Activated CD8-positive, alpha-beta memory T cell treated with anti-CD3 and anti-CD28 coated beads for 36 hours (primary cell): ENCODE data around the gene NRXN3. TPM values are rescaled to one million over a fixed set of nuclear protein-coding genes. Genes with fewer than 3 reads are reported as not detected.

Source experiments
- CTCF ChIA-PET: fragments of 350-600 bp; sonication (Branson Sonifier 250); formaldehyde crosslinking; loops from one replicate; lab custom pipeline; 2021; ENCODE audit warnings: antibody characterized with exemption; lab: Charles Lee
- POLR2A ChIA-PET: fragments of 350-600 bp; sonication (Branson Sonifier 250); formaldehyde crosslinking; loops from one replicate; lab custom pipeline; 2021; ENCODE audit warnings: antibody characterized with exemption; lab: Charles Lee
- total RNA-seq, 2 experiments: library from RNA; stranded (reverse); gene quantifications; one replicate each; pipeline ENCODE4 v1.2.3, GENCODE V29; 2021

Gene NRXN3
- total RNA-seq, 2 experiments from 2014 or later, result not detected

- CTCF ChIA-PET, result no interaction called here
- POLR2A ChIA-PET, result no interaction called here
Measured at GRCh38 chr14:79260406-79260805, 1090.2 kb downstream of the NRXN3 start.

- ChIA-PET POLR2A (no interaction called here), CTCF (no interaction called here)
Measured at GRCh38 chr14:79265366-79265946, 1095.3 kb downstream of the NRXN3 start.

- POLR2A ChIA-PET, result no interaction called here
- CTCF ChIA-PET, result no interaction called here
Measured at GRCh38 chr14:79270361-79270760, 1100.2 kb downstream of the NRXN3 start.

- CTCF ChIA-PET, result no interaction called here
- POLR2A ChIA-PET, result no interaction called here
Measured at GRCh38 chr14:79271122-79271521, 1100.9 kb downstream of the NRXN3 start.

GRCh38 chr14:79274641-79275291, 1104.6 kb downstream of the NRXN3 start:
- ChIA-PET CTCF (no interaction called here), POLR2A (no interaction called here)

- ChIA-PET POLR2A (no interaction called here), CTCF (no interaction called here)
Measured at GRCh38 chr14:79275292-79275655, 1105.1 kb downstream of the NRXN3 start.

GRCh38 chr14:79278286-79278797, 1108.2 kb downstream of the NRXN3 start:
- ChIA-PET CTCF (no interaction called here), POLR2A (no interaction called here)

GRCh38 chr14:79278798-79279644, 1108.8 kb downstream of the NRXN3 start:
- ChIA-PET CTCF (no interaction called here), POLR2A (no interaction called here)

- ChIA-PET POLR2A (no interaction called here), CTCF (no interaction called here)
Measured at GRCh38 chr14:79279645-79280597, 1109.7 kb downstream of the NRXN3 start.

- ChIA-PET CTCF (no interaction called here), POLR2A (no interaction called here)
Measured at GRCh38 chr14:79281244-79282152, 1111.3 kb downstream of the NRXN3 start.

- ChIA-PET CTCF (no interaction called here), POLR2A (no interaction called here)
Measured at GRCh38 chr14:79284621-79285020, 1114.4 kb downstream of the NRXN3 start.

- ChIA-PET POLR2A (no interaction called here), CTCF (no interaction called here)
Measured at GRCh38 chr14:79285263-79285662, 1115.1 kb downstream of the NRXN3 start.

GRCh38 chr14:79287976-79288375, 1117.8 kb downstream of the NRXN3 start:
- ChIA-PET POLR2A (no interaction called here), CTCF (no interaction called here)

GRCh38 chr14:79293482-79294177, 1123.5 kb downstream of the NRXN3 start:
- ChIA-PET CTCF (no interaction called here), POLR2A (no interaction called here)

- ChIA-PET POLR2A (no interaction called here), CTCF (no interaction called here)
Measured at GRCh38 chr14:79294499-79294898, 1124.3 kb downstream of the NRXN3 start.

GRCh38 chr14:79295385-79295784, 1125.2 kb downstream of the NRXN3 start:
- ChIA-PET CTCF (no interaction called here), POLR2A (no interaction called here)

GRCh38 chr14:79298373-79298772, 1128.2 kb downstream of the NRXN3 start:
- ChIA-PET CTCF (no interaction called here), POLR2A (no interaction called here)

GRCh38 chr14:79299162-79299561, 1129.0 kb downstream of the NRXN3 start:
- POLR2A ChIA-PET, result no interaction called here
- CTCF ChIA-PET, result no interaction called here
